Heart right ventricle (tissue), 16 donors: Measurements from ENCODE around the gene OPTN. TPM values are rescaled to one million over a fixed set of nuclear protein-coding genes. Genes with fewer than 3 reads are reported as not detected.
"Not testable (repeated sequence)": the region's sequence is repeated elsewhere in the genome, so short reads cannot be mapped to it uniquely, and the experiment has no call there.

Experiments
- ATAC-seq, 8 donors: fragments of 200-7000 bp; cut with Tn5 transposase; one replicate each; pipeline ENCODE4 v1.9.1; 2020; ENCODE audit warnings: mild to moderate bottlenecking in 8 of 8, moderate library complexity in 8 of 8, moderate number of reproducible peaks in 1 of 8
- DNase-seq, 2 donors: peaks; one replicate each; pipeline ENCODE4 v3.0.0-alpha.2; 2020
- H3K27ac ChIP-seq, 10 donors: fragments of 200-600 bp; sonication (generic) in 2 of 10; one replicate each; pipeline versions ENCODE4 v1.5.0 to v1.8.0; 2020 to 2022; ENCODE audit warnings: mild to moderate bottlenecking in 3 of 10
- H3K27me3 ChIP-seq, 7 donors: fragments of 200-600 bp; one replicate each; pipeline ENCODE4 v1.8.0; 2021 to 2022; ENCODE audit warnings: mild to moderate bottlenecking in 2 of 7
- H3K36me3 ChIP-seq, 9 donors: fragments of 200-600 bp; sonication (generic) in 1 of 9; one replicate each; pipeline versions ENCODE4 v1.5.0 to v1.8.0; 2020 to 2022; ENCODE audit warnings: mild to moderate bottlenecking in 2 of 9
- H3K4me1 ChIP-seq, 9 donors: fragments of 200-600 bp; sonication (generic) in 1 of 9; one replicate each; pipeline versions ENCODE4 v1.5.0 to v1.8.0; 2020 to 2022; ENCODE audit warnings: mild to moderate bottlenecking in 4 of 9
- H3K4me3 ChIP-seq, 10 donors: fragments of 200-600 bp; sonication (generic) in 2 of 10; one replicate each; pipeline versions ENCODE4 v1.5.0 to v1.8.0; 2020 to 2022; ENCODE audit warnings: mild to moderate bottlenecking in 7 of 10, moderate library complexity in 2 of 10
- H3K9me3 ChIP-seq, 11 donors: fragments of 200-600 bp in 10 of 11; sonication (generic) in 2 of 11; one replicate each; pipeline versions ENCODE4 v1.5.0 to v1.8.0; 2013 to 2022; ENCODE audit warnings: mild to moderate bottlenecking in 2 of 11, control low read depth in 1 of 11, moderate library complexity in 1 of 11
- WGBS, 2 donors: extraction: QIAGEN DNeasy Blood & Tissue Kit; methylation state at CpG; one replicate each; pipeline ENCODE4 v1.1.7; 2013; ENCODE audit warnings: inconsistent platforms in 1 of 2; 5-methylcytosine and 5-hydroxymethylcytosine counted together
- intact Hi-C, 10 donors: fragments of 100-400 bp; cut with DNase I; formaldehyde crosslinking; loops; one replicate each; pipeline versions ENCODE4 v1.11.1 to v1.14.2; 2022
- polyA plus RNA-seq, 2 donors: library from polyadenylated mRNA; stranded (reverse); fragments of 200-250 nt; gene quantifications; one replicate each; pipeline ENCODE4 v1.2.3, GENCODE V29; 2013
- total RNA-seq, 10 donors: library from RNA; stranded (reverse); fragmentation: NEBNext Ultra II Directional in 3 of 10; extraction: Animal tissue kit (Norgen Biotek cat#: 25700) in 3 of 10; gene quantifications; one replicate each; pipeline versions ENCODE4 v1.2.1 to v1.2.4, GENCODE V29; 2021 to 2023
- TF ChIP-seq, protein P1 (sequence below), 9 donors: fragments of 200-600 bp; sonication (generic) in 2 of 9; IDR thresholded peaks; one replicate each; pipeline versions ENCODE4 v1.5.0 to v1.8.0; 2021 to 2022; ENCODE audit warnings: antibody characterized with exemption in 9 of 9, mild to moderate bottlenecking in 5 of 9, moderate library complexity in 1 of 9
- donor health status: Arrhythmogenic right ventricular cardiomyopathy.
- donor health status: ischemic (EF 13 %, LVEDD 7.1; RV severe dilation, severe dysfunction).
- donor health status: healthy with polysubstance abuse.
- donor health status: DM: no; HTN: yes; CAD: no.
- donor health status: DM: no; HTN: no; CAD: no.
- donor health status: ischemic (EF 25% LVEDD 6.9; RV normal size, moderate dysfunction).
- donor health status: ischemic (EF 25% LVEDD 5.7; RV mildly dilated, moderate dysfunction).
- donor health status: healthy.
- donor health status: DM: yes; HTN: yes; CAD: no.
- donor health status: Ischemic cardiomyopathy.
- donor health status: ischemic (EF 35%, LVEDD 5.7; RV mildly dilated, moderate dysfunction).
- donor health status: nonischemic (EF 11% LVEDD 7.7; RV severe dilation, severe dysfunction).
- donor health status: DM: yes; HTN: yes; CAD: no.
- donor health status: PGD.
- donor health status: ischemic (EF 29% LVEDD 5.4; RV normal size, mild dysfunction).
- donor health status: nonischemic (EF 23%, LVEDD 6.1; RV moderate dilation, normal function).

The OPTN gene
- total and polyA plus RNA-seq, 12 donors = 59.0 to 218 (median 125) TPM

DNA sequence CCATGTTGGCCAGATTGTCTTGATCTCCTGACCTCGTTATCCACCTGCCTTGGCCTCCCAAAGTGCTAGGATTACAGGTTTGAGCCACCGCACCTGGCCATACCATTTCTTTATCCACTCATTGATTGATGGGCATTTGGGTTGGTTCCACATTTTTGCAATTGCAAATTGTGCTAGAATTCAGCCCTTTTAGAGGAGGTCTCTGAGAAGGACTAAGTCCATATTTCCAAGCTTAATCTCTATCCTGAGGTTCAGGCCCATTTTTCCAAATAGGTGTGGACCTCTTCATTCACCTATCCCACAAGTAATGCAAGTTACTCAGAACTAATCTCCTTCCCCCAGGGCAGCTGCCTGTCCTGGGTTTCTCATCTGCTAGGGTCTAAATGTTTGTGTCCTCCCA, 9.7 kb upstream of the OPTN start:
- DNase-seq = no peak
- Histone ChIP-seq H3K9me3 (peaks cover 0 to 3% (median 0%) of the 10 kb centered on the region in 11 donors), H3K36me3 (no peaks in the 10 kb centered on the region), H3K27me3 (peaks cover 0 to 3% (median 0%) of the 10 kb centered on the region in 7 donors), H3K4me3 (no peak overlapping the region), H3K4me1 (peaks cover 0 to 20% (median 10%) of the 10 kb centered on the region in 9 donors), H3K27ac (no peak overlapping the region)
- WGBS, 2 donors = 95 to 96% methylated on average over 2 of the region's 2 CpGs
- TF ChIP-seq, protein P1, sequence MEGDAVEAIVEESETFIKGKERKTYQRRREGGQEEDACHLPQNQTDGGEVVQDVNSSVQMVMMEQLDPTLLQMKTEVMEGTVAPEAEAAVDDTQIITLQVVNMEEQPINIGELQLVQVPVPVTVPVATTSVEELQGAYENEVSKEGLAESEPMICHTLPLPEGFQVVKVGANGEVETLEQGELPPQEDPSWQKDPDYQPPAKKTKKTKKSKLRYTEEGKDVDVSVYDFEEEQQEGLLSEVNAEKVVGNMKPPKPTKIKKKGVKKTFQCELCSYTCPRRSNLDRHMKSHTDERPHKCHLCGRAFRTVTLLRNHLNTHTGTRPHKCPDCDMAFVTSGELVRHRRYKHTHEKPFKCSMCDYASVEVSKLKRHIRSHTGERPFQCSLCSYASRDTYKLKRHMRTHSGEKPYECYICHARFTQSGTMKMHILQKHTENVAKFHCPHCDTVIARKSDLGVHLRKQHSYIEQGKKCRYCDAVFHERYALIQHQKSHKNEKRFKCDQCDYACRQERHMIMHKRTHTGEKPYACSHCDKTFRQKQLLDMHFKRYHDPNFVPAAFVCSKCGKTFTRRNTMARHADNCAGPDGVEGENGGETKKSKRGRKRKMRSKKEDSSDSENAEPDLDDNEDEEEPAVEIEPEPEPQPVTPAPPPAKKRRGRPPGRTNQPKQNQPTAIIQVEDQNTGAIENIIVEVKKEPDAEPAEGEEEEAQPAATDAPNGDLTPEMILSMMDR (IDR thresholded peaks at IDR 0.05) = no peak
- intact Hi-C loops = loop anchor here in 2 of 10 donors (10.0 kb wide), 2 partner anchors 375 to 825 kb away; no protein-coding TSS in a partner anchor
- no peak for ATAC-seq

DNA sequence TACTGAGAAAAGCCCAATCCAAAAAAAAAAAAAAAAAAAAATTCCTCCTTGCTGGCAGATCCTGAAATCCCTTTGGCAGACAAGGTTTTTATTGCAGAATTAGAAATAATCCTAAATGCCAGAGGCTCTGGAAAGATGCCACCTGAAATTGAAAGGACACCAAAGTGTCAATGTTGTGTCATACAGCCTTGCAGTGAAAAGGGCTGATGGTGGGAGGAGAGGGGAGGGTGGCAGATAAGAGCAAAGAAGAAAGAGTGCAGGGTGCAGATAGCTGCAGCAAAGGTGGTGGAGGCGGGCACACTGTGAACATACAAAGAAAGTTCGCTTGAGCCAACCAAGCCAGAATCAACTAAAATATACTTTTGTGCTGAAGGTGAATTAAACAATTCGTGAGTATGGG, 8.2 kb upstream of the OPTN start:
- H3K27ac ChIP-seq = peak overlapping the region in 5 of 10 donors; percentile 18 to 57 (median 43)
- ATAC-seq = no peak
- peaks cover 0 to 3% (median 0%) of the 10 kb centered on the region in 7 donors for H3K27me3 ChIP-seq
- peaks cover 0 to 20% (median 10%) of the 10 kb centered on the region in 9 donors for H3K4me1 ChIP-seq
- intact Hi-C loops = loop anchor here in 2 of 10 donors (10.0 kb wide), 2 partner anchors 377 to 827 kb away; no protein-coding TSS in a partner anchor
- 77 to 91% methylated on average over 3 of the region's 3 CpGs for WGBS, 2 donors
- H3K9me3 ChIP-seq = no peaks in the 10 kb centered on the region
- no peak for DNase-seq
- no peaks in the 10 kb centered on the region for H3K36me3 ChIP-seq
- TF ChIP-seq, protein P1 (IDR thresholded peaks at IDR 0.05) = no peak
- no peak overlapping the region for H3K4me3 ChIP-seq

DNA sequence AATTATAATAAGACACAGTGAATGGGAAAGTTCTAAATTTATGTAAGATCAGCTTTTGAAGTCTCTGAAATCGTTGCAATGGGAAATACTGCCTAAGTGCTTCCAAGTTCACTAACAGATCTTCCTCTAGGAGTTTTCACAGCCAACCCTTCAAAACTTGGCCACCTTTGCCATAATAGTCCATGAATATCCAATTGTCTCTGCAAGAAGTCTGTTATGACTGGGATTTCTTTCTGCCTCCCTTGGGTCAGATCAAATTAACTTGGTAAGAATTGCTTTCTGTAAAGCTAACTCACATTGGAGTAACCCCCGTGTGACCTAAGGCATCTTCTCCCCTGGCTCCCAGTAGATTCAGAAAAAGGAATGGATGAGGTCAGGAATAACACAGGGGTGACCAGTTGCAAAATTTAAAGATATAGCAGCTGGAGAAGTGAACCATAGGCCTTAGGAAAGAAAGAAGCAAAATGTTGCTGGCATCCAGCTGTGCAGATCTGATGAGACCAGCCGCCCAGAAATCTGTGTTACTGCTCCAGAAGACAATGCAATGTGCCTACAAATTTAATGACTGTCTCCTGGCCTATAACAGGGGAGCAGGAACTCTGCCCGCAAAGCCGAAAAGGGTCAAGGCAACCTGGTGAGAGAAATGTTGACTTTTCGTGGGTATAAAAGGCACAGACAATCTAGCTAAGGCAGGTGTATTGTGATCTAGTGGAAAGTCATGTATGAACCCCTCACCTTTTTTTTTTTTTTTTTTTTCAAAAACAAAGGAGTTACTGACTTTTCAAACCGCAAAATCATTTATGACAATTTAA, 7.5 kb upstream of the OPTN start:
- ATAC-seq = peak in 7 of 8 donors; percentile 41 to 80 (median 66)
- Histone ChIP-seq H3K9me3 (no peaks in the 10 kb centered on the region), H3K27me3 (peaks cover 0 to 3% (median 0%) of the 10 kb centered on the region in 7 donors), H3K27ac (peak overlapping the region in 5 of 10 donors; percentile 18 to 57 (median 43)), H3K36me3 (no peaks in the 10 kb centered on the region), H3K4me3 (no peak overlapping the region), H3K4me1 (peaks cover 0 to 20% (median 10%) of the 10 kb centered on the region in 9 donors)
- intact Hi-C loops = loop anchor here in 2 of 10 donors (10.0 kb wide), 2 partner anchors 378 to 828 kb away; no protein-coding TSS in a partner anchor
- TF ChIP-seq, protein P1 (IDR thresholded peaks at IDR 0.05) = no peak
- no peak for DNase-seq
- 79 to 84% methylated on average over 7 of the region's 7 CpGs for WGBS, 2 donors

DNA sequence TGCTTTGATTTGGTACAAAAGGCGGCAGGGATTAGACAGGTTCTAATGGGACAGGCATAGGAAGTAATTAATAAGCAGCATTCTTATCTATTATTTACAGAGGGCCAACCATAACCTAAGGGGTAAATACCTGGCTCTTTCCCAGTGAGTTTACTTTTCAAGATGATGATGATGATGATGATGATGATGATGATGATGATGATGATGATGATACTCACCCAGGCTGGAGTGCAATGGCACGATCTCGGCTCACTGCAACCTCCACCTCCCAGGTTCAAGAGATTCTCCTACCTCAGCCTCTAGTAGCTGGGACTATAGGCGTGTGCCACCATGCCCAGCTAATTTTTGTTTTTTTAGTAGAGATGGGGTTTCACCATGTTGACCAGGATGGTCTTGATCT, 5.9 kb upstream of the OPTN start:
- ATAC-seq, H3K27ac ChIP-seq, H3K4me3 ChIP-seq, H3K27me3 ChIP-seq, H3K9me3 ChIP-seq, H3K36me3 ChIP-seq, DNase-seq: not testable (repeated sequence)
- H3K4me1 ChIP-seq = peaks cover 0 to 19% (median 7%) of the 10 kb centered on the region in 9 donors
- intact Hi-C loops = loop anchor here in 2 of 10 donors (10.0 kb wide), 2 partner anchors 379 to 829 kb away; no protein-coding TSS in a partner anchor
- 95 to 97% methylated on average over 4 of the region's 4 CpGs for WGBS, 2 donors
